ENCODE data around the gene SORCS2. TPM values are rescaled to one million over a fixed set of nuclear protein-coding genes. Genes with fewer than 3 reads are reported as not detected.

Gene SORCS2
- total and polyA plus RNA-seq, 2 experiments from 2014 or later, result 0.92 to 6.9 TPM

DNA sequence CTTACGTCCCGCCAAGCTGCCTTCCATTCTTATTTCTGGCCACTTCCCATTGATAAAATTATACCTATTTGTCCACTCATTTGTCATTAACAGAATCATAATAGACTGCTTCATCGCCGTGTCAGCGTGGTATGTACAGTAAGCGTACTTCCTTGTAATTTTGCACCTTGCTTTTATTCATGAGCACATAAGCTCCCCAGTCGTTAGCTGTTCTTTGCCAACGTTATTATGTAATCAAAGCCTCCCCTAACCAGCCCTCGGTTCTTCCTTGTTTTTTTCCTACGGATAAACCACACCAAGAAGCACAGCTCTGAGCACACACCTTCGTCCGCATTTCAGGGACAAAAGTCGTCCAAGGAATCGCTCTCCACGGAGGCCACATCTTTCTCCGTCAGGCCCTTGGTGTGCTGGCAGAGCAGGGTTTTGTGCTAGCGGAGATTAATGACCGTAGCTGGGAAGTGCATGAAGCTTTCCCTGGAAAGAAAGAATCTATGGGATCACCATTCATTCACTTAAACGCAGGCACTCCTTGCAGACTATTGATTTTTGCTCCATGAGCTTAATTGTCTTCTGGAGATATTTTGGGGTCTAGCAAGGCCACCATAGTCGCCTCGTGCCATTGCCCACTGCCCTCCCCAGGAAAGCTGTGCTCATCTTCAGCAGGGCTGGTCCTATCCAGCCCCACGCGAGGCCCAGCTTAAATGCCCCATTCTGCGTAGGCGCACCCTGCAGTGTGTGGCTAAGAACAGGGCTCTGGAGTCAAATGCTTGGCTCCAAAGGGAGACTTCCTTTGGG, 443.3 kb downstream of the SORCS2 start:
- no peak overlapping the region for H3K27ac ChIP-seq

DNA sequence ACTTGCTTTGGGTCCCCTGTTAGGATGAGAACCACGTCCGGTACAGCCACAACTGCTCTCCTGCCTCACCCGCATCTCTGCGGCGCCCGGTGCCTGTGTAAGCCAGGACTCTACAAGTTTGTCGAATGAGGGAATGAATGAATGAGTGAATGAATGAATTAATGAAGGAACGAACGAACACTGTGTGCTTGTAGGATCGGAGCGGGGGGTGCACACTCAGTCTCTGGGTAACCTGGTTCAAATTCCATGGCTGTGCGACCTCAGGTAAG, 443.8 kb downstream of the SORCS2 start:
- TF ChIP-seq, protein P1, sequence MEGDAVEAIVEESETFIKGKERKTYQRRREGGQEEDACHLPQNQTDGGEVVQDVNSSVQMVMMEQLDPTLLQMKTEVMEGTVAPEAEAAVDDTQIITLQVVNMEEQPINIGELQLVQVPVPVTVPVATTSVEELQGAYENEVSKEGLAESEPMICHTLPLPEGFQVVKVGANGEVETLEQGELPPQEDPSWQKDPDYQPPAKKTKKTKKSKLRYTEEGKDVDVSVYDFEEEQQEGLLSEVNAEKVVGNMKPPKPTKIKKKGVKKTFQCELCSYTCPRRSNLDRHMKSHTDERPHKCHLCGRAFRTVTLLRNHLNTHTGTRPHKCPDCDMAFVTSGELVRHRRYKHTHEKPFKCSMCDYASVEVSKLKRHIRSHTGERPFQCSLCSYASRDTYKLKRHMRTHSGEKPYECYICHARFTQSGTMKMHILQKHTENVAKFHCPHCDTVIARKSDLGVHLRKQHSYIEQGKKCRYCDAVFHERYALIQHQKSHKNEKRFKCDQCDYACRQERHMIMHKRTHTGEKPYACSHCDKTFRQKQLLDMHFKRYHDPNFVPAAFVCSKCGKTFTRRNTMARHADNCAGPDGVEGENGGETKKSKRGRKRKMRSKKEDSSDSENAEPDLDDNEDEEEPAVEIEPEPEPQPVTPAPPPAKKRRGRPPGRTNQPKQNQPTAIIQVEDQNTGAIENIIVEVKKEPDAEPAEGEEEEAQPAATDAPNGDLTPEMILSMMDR (IDR thresholded peaks at IDR 0.05; ENCODE audit: low read depth, low read length), result no peak
- Histone ChIP-seq H3K4me3 (no peak overlapping the region), H3K27me3 (no peaks in the 10 kb centered on the region), H3K9me3 (ENCODE audit: low read depth) (no peaks in the 10 kb centered on the region), H3K4me1 (ENCODE audit: low read depth) (peaks cover 13% of the 10 kb centered on the region), H3K36me3 (no peaks in the 10 kb centered on the region), H3K27ac (no peak overlapping the region)
- no peak for DNase-seq (ENCODE audit: low read depth in 1 of 2, low spot score in 1 of 2)

More for the DNA sequence above, 443.3 kb downstream of the SORCS2 start:
- no peak for DNase-seq (ENCODE audit: low read depth in 1 of 2, low spot score in 1 of 2)
- H3K4me1 ChIP-seq (ENCODE audit: low read depth), result peaks cover 13% of the 10 kb centered on the region
- H3K36me3 ChIP-seq, result no peaks in the 10 kb centered on the region
- TF ChIP-seq, protein P1 (IDR thresholded peaks at IDR 0.05; ENCODE audit: low read depth, low read length), result no peak
- no peaks in the 10 kb centered on the region for H3K9me3 ChIP-seq (ENCODE audit: low read depth)
- no peak overlapping the region for H3K4me3 ChIP-seq
- H3K27me3 ChIP-seq, result no peaks in the 10 kb centered on the region

- Histone ChIP-seq H3K27me3 (no peaks in the 10 kb centered on the region), H3K4me1 (ENCODE audit: low read depth) (peaks cover 9% of the 10 kb centered on the region), H3K4me3 (no peak overlapping the region), H3K9me3 (ENCODE audit: low read depth) (no peaks in the 10 kb centered on the region), H3K27ac (no peak overlapping the region), H3K36me3 (no peaks in the 10 kb centered on the region)
- DNase-seq (ENCODE audit: low read depth in 1 of 2, low spot score in 1 of 2), result no peak
- TF ChIP-seq, protein P1 (IDR thresholded peaks at IDR 0.05; ENCODE audit: low read depth, low read length), result no peak
Observed at GRCh38 chr4:7637139-7637538, 444.8 kb downstream of the SORCS2 start.

DNA sequence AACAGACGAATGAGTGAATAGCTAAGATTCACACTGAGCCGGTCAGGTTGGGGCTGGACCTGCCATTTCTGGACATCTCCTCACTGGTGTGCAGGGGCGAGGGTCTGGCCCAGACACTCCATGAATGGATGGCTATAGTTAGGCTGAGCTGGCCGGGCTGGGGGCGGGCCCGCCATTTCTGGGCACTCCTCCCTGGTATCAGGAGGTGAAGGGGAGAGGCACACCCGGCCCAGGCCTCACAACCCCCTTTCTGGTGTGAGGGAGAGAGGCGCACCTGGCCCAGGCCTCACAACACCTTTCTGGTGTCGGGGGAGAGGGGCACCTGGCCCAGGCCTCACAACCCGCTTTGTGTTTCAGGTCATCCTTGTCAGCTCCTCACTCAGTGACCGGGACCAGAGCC, 445.6 kb downstream of the SORCS2 start:
- no peaks in the 10 kb centered on the region for H3K36me3 ChIP-seq
- no peak overlapping the region for H3K4me3 ChIP-seq
- no peak overlapping the region for H3K27ac ChIP-seq
- peaks cover under 1% of the 10 kb centered on the region for H3K4me1 ChIP-seq (ENCODE audit: low read depth)
- TF ChIP-seq, protein P1 (IDR thresholded peaks at IDR 0.05; ENCODE audit: low read depth, low read length), result no peak
- H3K9me3 ChIP-seq (ENCODE audit: low read depth), result no peaks in the 10 kb centered on the region
- no peak for DNase-seq (ENCODE audit: low read depth in 1 of 2, low spot score in 1 of 2)
- no peaks in the 10 kb centered on the region for H3K27me3 ChIP-seq

GRCh38 chr4:7638489-7638888, 446.2 kb downstream of the SORCS2 start:
- no peaks in the 10 kb centered on the region for H3K9me3 ChIP-seq (ENCODE audit: low read depth)
- no peaks in the 10 kb centered on the region for H3K36me3 ChIP-seq
- TF ChIP-seq, protein P1 (IDR thresholded peaks at IDR 0.05; ENCODE audit: low read depth, low read length), result no peak
- no peak overlapping the region for H3K4me3 ChIP-seq
- no peaks in the 10 kb centered on the region for H3K4me1 ChIP-seq (ENCODE audit: low read depth)
- H3K27me3 ChIP-seq, result no peaks in the 10 kb centered on the region
- DNase-seq (ENCODE audit: low read depth in 1 of 2, low spot score in 1 of 2), result no peak
- H3K27ac ChIP-seq, result no peak overlapping the region

All from cardiac muscle cell (in vitro differentiated cells and primary cell).